Colonic mucosa (tissue), 4 donors: ENCODE data around the gene RPRD1A. TPM values are rescaled to one million over a fixed set of nuclear protein-coding genes. Genes with fewer than 3 reads are reported as not detected.
A peak's percentile ranks its signal among the peaks of the same experiment; 100 is the strongest.

Experiments used
- DNase-seq: peaks from one replicate; pipeline ENCODE4 v3.0.0-alpha.2; 2020
- H3K27ac ChIP-seq: fragments of 200-600 bp; one replicate; pipeline ENCODE4 v1.8.0; 2021
- H3K27me3 ChIP-seq: fragments of 200-600 bp; one replicate; pipeline ENCODE4 v1.8.0; 2021
- H3K36me3 ChIP-seq: fragments of 200-600 bp; one replicate; pipeline ENCODE4 v1.8.0; 2021
- H3K4me1 ChIP-seq: fragments of 200-600 bp; one replicate; pipeline ENCODE4 v1.8.0; 2021; ENCODE audit warnings: mild to moderate bottlenecking
- H3K4me3 ChIP-seq: fragments of 200-600 bp; one replicate; pipeline ENCODE4 v1.8.0; 2021
- H3K9ac ChIP-seq, 2 donors: one replicate each; pipeline ENCODE4 v1.7.0; 2013; ENCODE audit warnings: control low read depth in 2 of 2, low read depth in 2 of 2, low read length in 2 of 2
- H3K9me3 ChIP-seq: fragments of 200-600 bp; one replicate; pipeline ENCODE4 v1.8.0; 2021
- CTCF ChIP-seq: fragments of 200-600 bp; IDR thresholded peaks from one replicate; pipeline ENCODE4 v1.8.0; 2022; ENCODE audit warnings: antibody characterized with exemption, mild to moderate bottlenecking
- intact Hi-C: fragments of 100-400 bp; cut with DNase I; formaldehyde crosslinking; loops from one replicate; pipeline ENCODE4 v1.14.1; 2022
- total RNA-seq, 2 donors: library from RNA; stranded (reverse); fragmentation: NEBNext Ultra II Directional in 1 of 2; extraction: Animal tissue kit (Norgen Biotek cat#: 25700) in 1 of 2; gene quantifications; one replicate each; pipeline ENCODE4 v1.2.1, GENCODE V29; 2021
- donor health status: healthy.
- donor health status: DM: no; HTN: no; CAD: no.
- donor health status: DM: no; HTN: no; CAD: no.

Gene RPRD1A
- total RNA-seq, 2 donors from 2014 or later: 39.8 TPM

GRCh38 chr18:35974181-35974580 lies 93.2 kb downstream of the RPRD1A start:
- Histone ChIP-seq H3K9ac (no peak overlapping the region), H3K27me3 (no peaks in the 10 kb centered on the region), H3K4me1 (peaks cover 8% of the 10 kb centered on the region), H3K9me3 (no peaks in the 10 kb centered on the region), H3K4me3 (no peak overlapping the region), H3K36me3 (peaks cover 16% of the 10 kb centered on the region), H3K27ac (no peak overlapping the region)
- TF ChIP-seq CTCF: no peak
- intact Hi-C loops: no loop called here
- DNase-seq: no peak

GRCh38 chr18:35973650-35974049 lies 93.7 kb downstream of the RPRD1A start:
- DNase-seq: no peak
- intact Hi-C loops: no loop called here
- H3K9me3 ChIP-seq: no peaks in the 10 kb centered on the region
- no peak overlapping the region for H3K9ac ChIP-seq
- no peaks in the 10 kb centered on the region for H3K27me3 ChIP-seq
- TF ChIP-seq CTCF: no peak
- H3K27ac ChIP-seq: no peak overlapping the region
- peaks cover 11% of the 10 kb centered on the region for H3K36me3 ChIP-seq
- H3K4me1 ChIP-seq: peaks cover 8% of the 10 kb centered on the region
- H3K4me3 ChIP-seq: peak overlapping the region; percentile 68

GRCh38 chr18:35972197-35973000 lies 95.0 kb downstream of the RPRD1A start, which contains the start of gene RMP24:
Gene RMP24, plus strand, starts transcription at chr18:35972679.
- peak within 1 kb of the TSS; percentile 85 for H3K27ac ChIP-seq
- H3K9me3 ChIP-seq: no peaks in the 10 kb centered on the region
- intact Hi-C loops: no loop called here
- peak; percentile 97 for DNase-seq
- no peaks in the 10 kb centered on the region for H3K27me3 ChIP-seq
- H3K4me1 ChIP-seq: peaks cover 8% of the 10 kb centered on the region
- TF ChIP-seq CTCF: no peak
- H3K9ac ChIP-seq: peak within 1 kb of the TSS; percentile 78 to 90
- H3K36me3 ChIP-seq: no peaks in the 10 kb centered on the region
- H3K4me3 ChIP-seq: peak within 1 kb of the TSS; percentile 68

- DNase-seq: no peak
- intact Hi-C loops: no loop called here
- H3K4me3 ChIP-seq: peak overlapping the region; percentile 68
- TF ChIP-seq CTCF: no peak
- H3K36me3 ChIP-seq: no peaks in the 10 kb centered on the region
- H3K27me3 ChIP-seq: no peaks in the 10 kb centered on the region
- peak overlapping the region; percentile 85 for H3K27ac ChIP-seq
- peaks cover 8% of the 10 kb centered on the region for H3K4me1 ChIP-seq
- H3K9ac ChIP-seq: peak overlapping the region; percentile 75 to 90
- H3K9me3 ChIP-seq: no peaks in the 10 kb centered on the region
Observed at GRCh38 chr18:35971661-35972196, 95.6 kb downstream of the RPRD1A start.

- no peak overlapping the region for H3K9ac ChIP-seq
- H3K9me3 ChIP-seq: no peaks in the 10 kb centered on the region
- no peak overlapping the region for H3K4me3 ChIP-seq
- no peaks in the 10 kb centered on the region for H3K27me3 ChIP-seq
- peaks cover 8% of the 10 kb centered on the region for H3K4me1 ChIP-seq
- no peak for TF ChIP-seq CTCF
- H3K27ac ChIP-seq: no peak overlapping the region
- no peak for DNase-seq
- H3K36me3 ChIP-seq: no peaks in the 10 kb centered on the region
- intact Hi-C loops: no loop called here
Observed at GRCh38 chr18:35969676-35970075, 97.7 kb downstream of the RPRD1A start.
